Panc1 (cell line): ENCODE results near the gene DDX41. TPM values are rescaled to one million over a fixed set of nuclear protein-coding genes. Genes with fewer than 3 reads are reported as not detected.
A peak's percentile ranks its signal among the peaks of the same experiment; 100 is the strongest.

Experiments
- ATAC-seq: fragments of 200-7000 bp; cut with Tn5 transposase; 2 replicates; pipeline ENCODE4 v1.9.1; 2020; ENCODE audit warnings: mild to moderate bottlenecking, moderate library complexity
- BruUV-seq: library from RNA; stranded (reverse); fragments of 400-500 nt; replicated peaks from 2 replicates; lab custom pipeline; 2021; lab: Mats Ljungman, UMichigan
- CTCF ChIA-PET: fragments of 300-600 bp; sonication (Branson Sonifier 250); formaldehyde crosslinking; loops from one replicate; lab custom pipeline; 2022; ENCODE audit warnings: antibody characterized with exemption; lab: Charles Lee
- POLR2A ChIA-PET: fragments of 300-600 bp; sonication (Branson Sonifier 250); formaldehyde crosslinking; loops from one replicate; lab custom pipeline; 2022; ENCODE audit warnings: antibody characterized with exemption; lab: Charles Lee
- DNase-seq: peaks from one replicate; pipeline ENCODE4 v3.0.0-alpha.2; 2010; ENCODE audit warnings: low read depth, low spot score
- H3K27ac ChIP-seq: 2 replicates; pipeline ENCODE4 v1.5.1; 2011; ENCODE audit warnings: mild to moderate bottlenecking, low read length, inconsistent platforms
- H3K27me3 ChIP-seq: fragments of 200-500 bp; sonication (Bioruptor generic); 2 replicates; pipeline ENCODE4 v1.6.0; 2014; ENCODE audit warnings: low read length, inconsistent platforms; ENCODE audit not compliant: control insufficient read depth, insufficient read depth
- H3K36me3 ChIP-seq: fragments of 200-500 bp; sonication (Bioruptor generic); 2 replicates; pipeline ENCODE4 v1.5.1; 2014; ENCODE audit warnings: inconsistent platforms, mild to moderate bottlenecking, low read length, moderate library complexity; ENCODE audit not compliant: control insufficient read depth, insufficient read depth
- H3K4me1 ChIP-seq: 2 replicates; pipeline ENCODE4 v1.5.1; 2011; ENCODE audit warnings: inconsistent platforms, mild to moderate bottlenecking, low read length, moderate library complexity; ENCODE audit not compliant: control insufficient read depth, insufficient read depth
- H3K4me3 ChIP-seq, 2 experiments: 2 replicates each; pipeline ENCODE4 v1.5.1; 2011 to 2012; ENCODE audit warnings: low read depth in 2 of 2, low read length in 2 of 2, mild to moderate bottlenecking in 2 of 2, inconsistent platforms in 1 of 2, moderate library complexity in 1 of 2
- H3K9me3 ChIP-seq: fragments of 200-500 bp; sonication (Bioruptor generic); 2 replicates; pipeline ENCODE4 v1.5.1; 2014; ENCODE audit warnings: low read depth, mild to moderate bottlenecking, inconsistent platforms, low read length, moderate library complexity; ENCODE audit not compliant: control insufficient read depth, insufficient read depth
- CTCF ChIP-seq: fragments of 450-650 bp; IDR thresholded peaks from 2 replicates; pipeline ENCODE4 v1.5.1; 2017; ENCODE audit warnings: mild to moderate bottlenecking
- POLR2AphosphoS5 ChIP-seq: IDR thresholded peaks from 2 replicates; pipeline ENCODE4 v1.6.1; 2012; ENCODE audit warnings: mild to moderate bottlenecking, low read depth, low read length, moderate library complexity
- REST ChIP-seq, 2 experiments: IDR thresholded peaks; 2 replicates each; pipeline ENCODE4 v1.6.1; 2011 to 2012; ENCODE audit warnings: low read depth in 2 of 2, control low read depth in 1 of 2, low read length in 1 of 2, mild to moderate bottlenecking in 1 of 2, moderate library complexity in 1 of 2; ENCODE audit not compliant: insufficient read depth in 1 of 2
- SIN3A ChIP-seq: IDR thresholded peaks from 2 replicates; pipeline ENCODE4 v1.6.1; 2012; ENCODE audit warnings: low read depth, mild to moderate bottlenecking, low read length, moderate library complexity, borderline replicate concordance; ENCODE audit not compliant: insufficient read depth
- TCF7L2 ChIP-seq: IDR thresholded peaks from 2 replicates; pipeline ENCODE4 v1.6.1; 2011; ENCODE audit warnings: mild to moderate bottlenecking, low read depth, low read length, inconsistent platforms
- in situ Hi-C: cut with HindIII; loops from 2 replicates; pipeline ENCODE4 v1.10.0; 2016; ENCODE audit warnings: low sequenced_read_pairs, low pct_unique_long_range_greater_than_20kb
- intact Hi-C: fragments of 100-400 bp; cut with micrococcal nuclease; formaldehyde crosslinking; loops from one replicate; pipeline ENCODE4 v1.10.0; 2022; ENCODE audit not compliant: unreplicated experiment
- total RNA-seq: library from RNA; stranded (reverse); gene quantifications from one replicate; pipeline ENCODE4 v1.2.1, GENCODE V29; 2021; ENCODE audit not compliant: unreplicated experiment

DDX41 gene
- total RNA-seq, 1 experiment from 2014 or later, result 111 TPM

- no peak for DNase-seq
- TF ChIP-seq SIN3A (no peak), REST (IDR thresholded peaks at IDR 0.05; ENCODE audit: insufficient read depth in 1 of 2, low read depth in 2 of 2, low read length in 1 of 2) (no peak), TCF7L2 (no peak), CTCF (no peak), POLR2AphosphoS5 (no peak)
- H3K27me3 ChIP-seq, result no peaks in the 10 kb centered on the region
- CTCF ChIA-PET, result no interaction called here
- H3K4me1 ChIP-seq, result no peaks in the 10 kb centered on the region; the same call in 1 of the 2 replicates
- no peaks in the 10 kb centered on the region for H3K9me3 ChIP-seq
- H3K4me3 ChIP-seq, result no peak overlapping the region
- in situ Hi-C loops (no loop called here), intact Hi-C loops (no loop called here)
- no TSS peak for BruUV-seq
- H3K27ac ChIP-seq, result no peak overlapping the region
- ATAC-seq, result no peak
- peaks cover 3% of the 10 kb centered on the region; the same call in 1 of the 2 replicates for H3K36me3 ChIP-seq
- POLR2A ChIA-PET, result no interaction called here
Observed at GRCh38 chr5:177483042-177483441, 33.7 kb downstream of the DDX41 start.

GRCh38 chr5:177482359-177482795 is 34.4 kb downstream of the DDX41 start:
- in situ Hi-C loops (no loop called here), intact Hi-C loops (no loop called here)
- Histone ChIP-seq H3K4me3 (no peak overlapping the region), H3K4me1 (no peaks in the 10 kb centered on the region; the same call in 1 of the 2 replicates), H3K27ac (no peak overlapping the region), H3K27me3 (no peaks in the 10 kb centered on the region), H3K9me3 (no peaks in the 10 kb centered on the region), H3K36me3 (no peaks in the 10 kb centered on the region; the same call in 1 of the 2 replicates)
- ATAC-seq (no peak), DNase-seq (no peak)
- ChIA-PET POLR2A (no interaction called here), CTCF (interaction anchor here (0.9 kb wide), 1 partner anchor 19 kb away, joined by 5 read pairs; no protein-coding TSS in a partner anchor)
- TF ChIP-seq POLR2AphosphoS5, result 0 out of 2 replicates have a peak, but pooled peaks have one; percentile 29
- TF ChIP-seq SIN3A, result no peak
- no peak for TF ChIP-seq CTCF
- no TSS peak for BruUV-seq
